Ovary (tissue), 9 donors: ENCODE measurements around the gene PRDM16. TPM values are rescaled to one million over a fixed set of nuclear protein-coding genes. Genes with fewer than 3 reads are reported as not detected.

ENCODE experiments used
- DNase-seq, 5 donors: peaks; one replicate each; pipeline ENCODE4 v3.0.0-alpha.2; 2019 to 2020
- H3K27ac ChIP-seq, 2 donors: fragments of 200-600 bp; one replicate each; pipeline versions ENCODE4 v1.5.1 to v1.8.0; 2019 to 2022
- H3K27me3 ChIP-seq: fragments of 200-600 bp; one replicate; pipeline ENCODE4 v1.8.0; 2022
- H3K36me3 ChIP-seq: fragments of 200-600 bp; sonication (generic); one replicate; pipeline ENCODE4 v1.5.1; 2019
- H3K4me1 ChIP-seq: one replicate; pipeline ENCODE4 v1.8.1; 2013; ENCODE audit warnings: mild to moderate bottlenecking, moderate library complexity; ENCODE audit not compliant: insufficient read depth
- H3K4me3 ChIP-seq: fragments of 200-600 bp; sonication (generic); one replicate; pipeline ENCODE4 v1.5.1; 2017
- H3K9me3 ChIP-seq, 2 donors: fragments of 200-600 bp in 1 of 2; sonication (generic) in 1 of 2; one replicate each; pipeline versions ENCODE4 v1.5.1 to v1.8.1; 2013 to 2019; ENCODE audit warnings: mild to moderate bottlenecking in 1 of 2, moderate library complexity in 1 of 2
- CTCF ChIP-seq, 3 donors: fragments of 450-650 bp in 2 of 3; fragments of 200-600 bp in 1 of 3; IDR thresholded peaks; one replicate each; pipeline versions ENCODE4 v1.5.1 to v1.8.0; 2016 to 2022; ENCODE audit warnings: antibody characterized with exemption in 3 of 3, mild to moderate bottlenecking in 1 of 3
- EP300 ChIP-seq: sonication (generic); formaldehyde crosslinking; IDR thresholded peaks from one replicate; pipeline ENCODE4 v1.6.1; 2017; ENCODE audit warnings: antibody characterized with exemption
- POLR2A ChIP-seq: fragments of 450-650 bp; IDR thresholded peaks from one replicate; pipeline ENCODE4 v1.6.1; 2017; ENCODE audit warnings: antibody characterized with exemption, mild to moderate bottlenecking, moderate library complexity
- WGBS, 3 donors: extraction: QIAGEN DNeasy Blood & Tissue Kit in 1 of 3; methylation state at CpG; one replicate each; pipeline versions ENCODE4 v1.1.5 to v1.1.7; 2013 to 2017; 5-methylcytosine and 5-hydroxymethylcytosine counted together
- intact Hi-C, 4 donors: fragments of 100-400 bp; cut with DNase I; formaldehyde crosslinking; loops; one replicate each; pipeline versions ENCODE4 v1.11.0 to v1.15.1; 2022 to 2023
- polyA plus RNA-seq, 2 donors: library from polyadenylated mRNA; stranded (reverse); fragments of 200-250 nt in 1 of 2; fragments of 350-450 nt in 1 of 2; fragmentation: Illumina TruSeq in 1 of 2; extraction: RNeasy Lipid Tissue Mini Kit (QIAGEN cat#74804) in 1 of 2; gene quantifications; one replicate each; pipeline ENCODE4 v1.2.3, GENCODE V29; 2013 to 2014
- total RNA-seq, 7 donors: library from RNA; depleted of rRNA in 2 of 7; stranded (reverse); fragments of >200 nt in 2 of 7; fragmentation: NEBNext Ultra II Directional in 3 of 7; extraction: Animal tissue kit (Norgen Biotek cat#: 25700) in 3 of 7; gene quantifications; one replicate each; pipeline versions ENCODE4 v1.1.0 to v1.2.4, GENCODE V29; 2016 to 2023
- donor health status: DM: no; HTN: no; CAD: no; lungs with moderate emphysema.
- donor health status: DM: no; HTN: no; CAD: no.
- donor health status: Bipolar disorder and iron deficiency.
- donor health status: DM: yes; HTN: yes; CAD: no.
- donor health status: DM: no; HTN: no; CAD: no.
- donor health status: DM: yes; HTN: yes; CAD: no.

The PRDM16 gene
- total and polyA plus RNA-seq, 9 donors: 1.1 to 17.3 (median 3.9) TPM

GRCh38 chr1:3119061-3119460, 50.1 kb downstream of the PRDM16 start:
- no peak for DNase-seq
- 85 to 96% (median 88%) methylated on average over 13 to 14 of the region's 14 CpGs for WGBS, 3 donors
- no peaks in the 10 kb centered on the region for H3K36me3 ChIP-seq
- TF ChIP-seq EP300: no peak
- no peak for TF ChIP-seq POLR2A
- peaks cover 18% of the 10 kb centered on the region for H3K4me1 ChIP-seq
- peak overlapping the region in 1 of 2 donors; percentile 32 for H3K27ac ChIP-seq
- H3K27me3 ChIP-seq: no peaks in the 10 kb centered on the region
- intact Hi-C loops: loop anchor here in 1 of 4 donors (2.0 kb wide), 1 partner anchor 20 kb away; no protein-coding TSS in a partner anchor
- no peak overlapping the region for H3K4me3 ChIP-seq
- no peaks in the 10 kb centered on the region for H3K9me3 ChIP-seq

GRCh38 chr1:3119725-3120124, 50.7 kb downstream of the PRDM16 start:
- H3K27ac ChIP-seq: peak overlapping the region in 1 of 2 donors; percentile 32
- intact Hi-C loops: loop anchor here in 1 of 4 donors (2.0 kb wide), 1 partner anchor 21 kb away; no protein-coding TSS in a partner anchor

GRCh38 chr1:3120140-3120539, 51.1 kb downstream of the PRDM16 start:
- 37 to 46% (median 40%) methylated on average over 17 of the region's 17 CpGs for WGBS, 3 donors
- peaks cover 10% of the 10 kb centered on the region for H3K4me1 ChIP-seq

More at GRCh38 chr1:3119725-3120124, 50.7 kb downstream of the PRDM16 start:
- no peak for DNase-seq
- whole genome bisulfite sequencing, 3 donors: 53 to 57% (median 53%) methylated on average over 10 of the region's 10 CpGs
- H3K36me3 ChIP-seq: no peaks in the 10 kb centered on the region
- no peaks in the 10 kb centered on the region for H3K9me3 ChIP-seq
- H3K4me1 ChIP-seq: peaks cover 12% of the 10 kb centered on the region
- H3K27me3 ChIP-seq: no peaks in the 10 kb centered on the region
- TF ChIP-seq CTCF (IDR thresholded peaks at IDR 0.05) (no peak), POLR2A (no peak), EP300 (no peak)
- H3K4me3 ChIP-seq: no peak overlapping the region

GRCh38 chr1:3120994-3121393, 52.0 kb downstream of the PRDM16 start:
- Histone ChIP-seq H3K36me3 (no peaks in the 10 kb centered on the region), H3K27me3 (no peaks in the 10 kb centered on the region), H3K4me1 (peaks cover 16% of the 10 kb centered on the region), H3K27ac (peak overlapping the region in 1 of 2 donors; percentile 9), H3K4me3 (no peak overlapping the region), H3K9me3 (no peaks in the 10 kb centered on the region)
- no peak for DNase-seq
- WGBS, 3 donors: 81 to 88% (median 87%) methylated on average over 14 of the region's 14 CpGs
- intact Hi-C loops: no loop called here
- TF ChIP-seq POLR2A: no peak
- TF ChIP-seq EP300: no peak
- TF ChIP-seq CTCF (IDR thresholded peaks at IDR 0.05): no peak

More at GRCh38 chr1:3120140-3120539, 51.1 kb downstream of the PRDM16 start:
- no peaks in the 10 kb centered on the region for H3K9me3 ChIP-seq
- H3K4me3 ChIP-seq: no peak overlapping the region
- peak overlapping the region in 1 of 2 donors; percentile 32 for H3K27ac ChIP-seq
- no peaks in the 10 kb centered on the region for H3K36me3 ChIP-seq
- H3K27me3 ChIP-seq: no peaks in the 10 kb centered on the region
- TF ChIP-seq CTCF (IDR thresholded peaks at IDR 0.05): no peak
- no peak for TF ChIP-seq EP300
- no peak for TF ChIP-seq POLR2A
- intact Hi-C loops: no loop called here
- no peak for DNase-seq

GRCh38 chr1:3121401-3122210, 52.6 kb downstream of the PRDM16 start:
- Histone ChIP-seq H3K27me3 (no peaks in the 10 kb centered on the region), H3K4me1 (peaks cover 22% of the 10 kb centered on the region), H3K36me3 (no peaks in the 10 kb centered on the region), H3K27ac (peak overlapping the region in 1 of 2 donors; percentile 9), H3K4me3 (no peak overlapping the region), H3K9me3 (no peaks in the 10 kb centered on the region)
- WGBS, 3 donors: 72 to 85% (median 80%) methylated on average over 46 of the region's 46 CpGs
- TF ChIP-seq EP300 (no peak), CTCF (IDR thresholded peaks at IDR 0.05) (no peak), POLR2A (no peak)
- intact Hi-C loops: no loop called here
- no peak for DNase-seq
